Fibroblast of mammary gland (primary cell): ENCODE data around the gene CNOT4.

Experiments
- DNase-seq: peaks from one replicate; pipeline ENCODE4 v3.0.0-alpha.2; 2010; ENCODE audit warnings: low read depth
- H3K4me3 ChIP-seq: 2 replicates; pipeline ENCODE4 v1.5.1; 2011; ENCODE audit warnings: low read depth, mild to moderate bottlenecking, low read length, moderate library complexity; ENCODE audit not compliant: control insufficient read depth
- CTCF ChIP-seq: conservative IDR thresholded peaks from 2 replicates; pipeline ENCODE4 v1.5.1; 2011; ENCODE audit warnings: low read depth, low read length, inconsistent platforms; ENCODE audit not compliant: control insufficient read depth, insufficient read depth

CNOT4 gene

GRCh38 chr7:135550196-135550595 lies 40.3 kb upstream of the CNOT4 start:
- H3K4me3 ChIP-seq, result no peak overlapping the region
- no peak for DNase-seq

GRCh38 chr7:135541029-135541428 lies 31.1 kb upstream of the CNOT4 start:
- H3K4me3 ChIP-seq, result no peak overlapping the region
- DNase-seq, result no peak
- TF ChIP-seq CTCF, result no peak

More at GRCh38 chr7:135550196-135550595, 40.3 kb upstream of the CNOT4 start:
- TF ChIP-seq CTCF, result no peak

DNA sequence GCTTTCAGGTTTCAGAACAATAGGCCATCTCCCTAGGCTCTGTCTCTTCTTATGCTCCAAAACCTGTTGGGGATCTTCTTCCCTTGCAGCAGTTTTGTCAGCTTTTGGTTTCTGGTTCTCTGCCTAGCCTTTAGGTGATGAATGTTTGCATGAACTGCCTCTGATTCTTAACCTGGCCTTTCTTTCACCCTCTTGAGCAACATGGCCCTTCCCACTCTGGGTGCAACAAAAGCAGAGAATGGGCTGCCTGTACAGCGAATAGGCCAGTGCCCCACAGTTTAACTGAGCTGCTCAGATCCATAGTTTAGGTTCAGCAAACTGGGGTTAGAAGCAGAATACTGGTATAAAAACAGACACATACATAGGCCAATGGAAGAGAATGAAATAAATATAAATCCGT lies 29.7 kb upstream of the CNOT4 start:
- no peak overlapping the region for H3K4me3 ChIP-seq
- no peak for TF ChIP-seq CTCF
- no peak for DNase-seq

- no peak for DNase-seq
- TF ChIP-seq CTCF, result no peak
- H3K4me3 ChIP-seq, result no peak overlapping the region
Observed at GRCh38 chr7:135538376-135538775, 28.5 kb upstream of the CNOT4 start.

DNA sequence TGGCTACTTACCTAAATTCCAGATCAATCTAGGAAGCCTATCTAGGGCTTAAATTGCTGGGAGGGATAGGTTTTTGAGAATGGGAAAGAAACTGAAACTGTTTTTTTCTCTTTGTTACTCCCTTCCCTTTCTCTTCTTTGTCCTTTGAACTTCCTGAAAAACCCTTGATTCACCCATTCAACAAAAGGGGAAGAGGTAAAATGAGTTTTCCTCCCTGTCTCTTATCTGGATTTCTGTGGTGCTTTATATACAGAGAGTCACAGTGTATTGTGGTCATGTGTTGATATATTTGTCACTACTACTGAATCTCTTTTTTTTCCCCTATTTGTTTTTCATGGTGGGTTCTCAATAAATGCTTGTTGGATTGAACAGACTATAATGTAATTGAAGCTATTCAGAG lies 28.0 kb upstream of the CNOT4 start:
- no peak for DNase-seq
- no peak overlapping the region for H3K4me3 ChIP-seq
- no peak for TF ChIP-seq CTCF

GRCh38 chr7:135537453-135537852 lies 27.6 kb upstream of the CNOT4 start:
- H3K4me3 ChIP-seq, result no peak overlapping the region
- no peak for TF ChIP-seq CTCF
- DNase-seq, result no peak

GRCh38 chr7:135536150-135536549 lies 26.2 kb upstream of the CNOT4 start:
- DNase-seq, result peak; percentile 80
- TF ChIP-seq CTCF, result no peak
- no peak overlapping the region for H3K4me3 ChIP-seq
